ENCODE data around the gene NR1D1. TPM values are rescaled to one million over a fixed set of nuclear protein-coding genes. Genes with fewer than 3 reads are reported as not detected.

The NR1D1 gene
- total RNA-seq, 4 donors from 2014 or later, result 62.1 to 184 (median 96.0) TPM

DNA sequence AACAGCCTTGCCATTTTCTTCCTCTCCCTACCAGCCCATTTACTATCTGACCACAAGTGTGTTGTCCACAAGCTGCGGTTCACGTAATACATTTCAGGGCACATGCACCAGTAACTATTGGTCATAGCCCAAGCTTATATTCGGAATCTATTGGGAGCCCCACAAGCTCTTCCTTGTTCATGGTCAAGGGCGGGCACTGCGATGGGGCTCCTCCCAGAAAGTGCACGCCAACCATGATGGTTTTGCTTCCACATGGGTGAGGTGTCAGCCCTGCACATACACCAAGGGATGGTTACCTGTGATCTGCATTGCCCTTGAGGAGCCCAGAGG, 25.6 kb downstream of the NR1D1 start:
- peaks cover 70% of the 10 kb centered on the region for H3K4me1 ChIP-seq
- TF ChIP-seq EP300 (IDR thresholded peaks at IDR 0.05) (no peak), POLR2A (IDR thresholded peaks at IDR 0.05) (no peak), POLR2AphosphoS5 (IDR thresholded peaks at IDR 0.05) (no peak)
- TF ChIP-seq, protein P1, sequence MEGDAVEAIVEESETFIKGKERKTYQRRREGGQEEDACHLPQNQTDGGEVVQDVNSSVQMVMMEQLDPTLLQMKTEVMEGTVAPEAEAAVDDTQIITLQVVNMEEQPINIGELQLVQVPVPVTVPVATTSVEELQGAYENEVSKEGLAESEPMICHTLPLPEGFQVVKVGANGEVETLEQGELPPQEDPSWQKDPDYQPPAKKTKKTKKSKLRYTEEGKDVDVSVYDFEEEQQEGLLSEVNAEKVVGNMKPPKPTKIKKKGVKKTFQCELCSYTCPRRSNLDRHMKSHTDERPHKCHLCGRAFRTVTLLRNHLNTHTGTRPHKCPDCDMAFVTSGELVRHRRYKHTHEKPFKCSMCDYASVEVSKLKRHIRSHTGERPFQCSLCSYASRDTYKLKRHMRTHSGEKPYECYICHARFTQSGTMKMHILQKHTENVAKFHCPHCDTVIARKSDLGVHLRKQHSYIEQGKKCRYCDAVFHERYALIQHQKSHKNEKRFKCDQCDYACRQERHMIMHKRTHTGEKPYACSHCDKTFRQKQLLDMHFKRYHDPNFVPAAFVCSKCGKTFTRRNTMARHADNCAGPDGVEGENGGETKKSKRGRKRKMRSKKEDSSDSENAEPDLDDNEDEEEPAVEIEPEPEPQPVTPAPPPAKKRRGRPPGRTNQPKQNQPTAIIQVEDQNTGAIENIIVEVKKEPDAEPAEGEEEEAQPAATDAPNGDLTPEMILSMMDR (IDR thresholded peaks at IDR 0.05), result no peak
- H3K9me3 ChIP-seq, result no peaks in the 10 kb centered on the region
- no peak for DNase-seq (ENCODE audit: low spot score in 2 of 2)
- H3K36me3 ChIP-seq, result peaks cover 38% of the 10 kb centered on the region
- no peaks in the 10 kb centered on the region for H3K27me3 ChIP-seq
- no peak overlapping the region for H3K4me3 ChIP-seq
- peak overlapping the region; percentile 91 for H3K27ac ChIP-seq
- 27% methylated on average over 6 of the region's 6 CpGs for WGBS

DNA sequence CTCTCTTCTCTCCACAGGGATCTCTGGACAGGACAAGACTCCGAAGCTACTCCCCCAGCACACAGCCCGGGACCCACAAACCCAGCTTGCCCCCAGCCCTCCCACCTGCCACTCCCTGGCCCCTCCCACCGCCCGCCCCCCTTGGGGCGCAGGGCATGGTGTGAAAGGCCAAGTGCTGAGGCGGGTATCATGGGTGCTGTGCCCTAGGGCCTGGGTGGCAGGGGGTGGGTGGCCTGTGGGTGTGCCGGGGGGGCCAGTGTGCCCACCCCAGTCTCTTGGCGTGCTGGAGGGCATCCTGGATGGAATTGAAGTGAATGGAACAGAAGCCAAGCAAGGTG, 26.2 kb downstream of the NR1D1 start:
- no peak for TF ChIP-seq EP300 (IDR thresholded peaks at IDR 0.05)
- TF ChIP-seq POLR2AphosphoS5 (IDR thresholded peaks at IDR 0.05), result no peak
- TF ChIP-seq, protein P1 (IDR thresholded peaks at IDR 0.05), result no peak
- TF ChIP-seq POLR2A (IDR thresholded peaks at IDR 0.05), result no peak
- WGBS, result 54% methylated on average over 6 of the region's 8 CpGs
- Histone ChIP-seq H3K4me3 (no peak overlapping the region), H3K27ac (peak overlapping the region; percentile 91), H3K36me3 (peaks cover 31% of the 10 kb centered on the region), H3K4me1 (peaks cover 77% of the 10 kb centered on the region), H3K27me3 (no peaks in the 10 kb centered on the region), H3K9me3 (no peaks in the 10 kb centered on the region)
- DNase-seq (ENCODE audit: low spot score in 2 of 2), result no peak

DNA sequence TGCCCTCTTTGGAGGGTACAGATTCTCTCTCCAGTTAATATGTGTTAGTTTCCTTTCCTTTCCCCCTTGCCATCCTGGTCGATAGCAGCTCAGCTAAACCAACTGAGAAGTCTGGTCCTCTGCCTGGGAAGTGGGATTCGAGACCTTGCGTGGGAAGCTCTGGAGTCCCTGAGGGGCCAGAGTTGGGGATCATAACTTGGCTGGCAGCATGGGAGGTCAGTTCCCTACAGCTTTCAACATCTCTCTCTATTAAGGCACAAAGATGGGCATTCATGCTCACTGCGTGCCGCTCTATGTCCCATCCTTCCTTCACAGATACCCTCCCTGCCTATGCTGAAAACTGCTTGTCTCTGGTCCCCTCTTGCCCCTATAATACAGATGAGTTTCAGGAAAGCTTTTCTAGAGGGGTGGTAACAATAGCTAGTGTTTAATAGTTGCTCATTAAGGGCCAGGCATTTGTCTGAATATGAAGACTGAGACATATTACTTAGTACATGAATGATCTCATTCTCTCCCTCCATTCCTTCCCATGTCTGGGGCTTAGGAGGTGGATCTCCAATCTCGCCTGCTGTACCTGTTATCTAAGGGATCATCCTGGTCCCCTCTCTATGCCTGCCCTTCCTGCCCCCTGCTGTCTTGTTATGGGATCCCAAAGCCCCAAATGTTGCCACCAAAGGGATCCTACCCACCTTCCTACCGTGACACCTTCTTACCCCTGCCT, 26.8 kb downstream of the NR1D1 start:
- Histone ChIP-seq H3K36me3 (peaks cover 26% of the 10 kb centered on the region), H3K4me1 (peaks cover 83% of the 10 kb centered on the region), H3K4me3 (no peak overlapping the region), H3K9me3 (no peaks in the 10 kb centered on the region), H3K27me3 (no peaks in the 10 kb centered on the region), H3K27ac (peak overlapping the region; percentile 91)
- TF ChIP-seq POLR2AphosphoS5 (IDR thresholded peaks at IDR 0.05) (no peak), EP300 (IDR thresholded peaks at IDR 0.05) (no peak), POLR2A (IDR thresholded peaks at IDR 0.05) (no peak)
- TF ChIP-seq, protein P1 (IDR thresholded peaks at IDR 0.05), result no peak
- 85% methylated on average over 7 of the region's 7 CpGs for WGBS
- DNase-seq (ENCODE audit: low spot score in 2 of 2), result no peak

DNA sequence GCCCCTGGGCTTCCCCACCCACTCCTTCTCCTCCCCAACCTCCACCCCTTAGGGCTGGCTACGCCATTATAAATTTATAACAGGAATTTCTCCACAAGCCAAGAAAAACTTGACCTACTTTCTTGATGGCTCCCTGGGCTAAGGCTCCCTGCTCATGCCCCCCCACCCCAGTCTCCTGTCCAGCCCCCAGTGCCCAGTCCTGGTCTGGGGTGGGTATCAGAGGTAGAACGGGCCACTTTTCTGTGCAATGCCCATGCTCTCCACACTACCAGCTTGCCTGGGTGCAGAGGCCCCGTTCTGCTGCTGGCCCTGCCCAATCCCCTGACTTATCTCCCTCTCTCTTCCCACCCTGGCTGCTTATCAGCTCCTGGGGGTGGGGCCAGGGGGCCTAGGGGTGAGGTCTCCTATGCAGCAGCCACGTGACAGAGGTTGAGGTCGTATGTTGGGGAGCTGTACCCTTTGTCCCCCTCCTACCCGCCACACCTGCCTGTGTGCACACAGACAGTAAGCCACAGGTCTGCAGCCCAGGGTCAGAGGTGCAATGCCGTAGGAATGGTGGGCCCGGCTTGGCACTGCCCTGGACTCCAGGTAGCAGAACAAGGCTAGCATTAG, 27.5 kb downstream of the NR1D1 start:
- peak overlapping the region; percentile 31 for H3K4me3 ChIP-seq
- WGBS, result 28% methylated on average over 4 of the region's 8 CpGs

More for the DNA sequence above, 27.5 kb downstream of the NR1D1 start:
- DNase-seq (ENCODE audit: low spot score in 2 of 2), result no peak
- Histone ChIP-seq H3K27me3 (no peaks in the 10 kb centered on the region), H3K27ac (peak overlapping the region; percentile 91), H3K9me3 (no peaks in the 10 kb centered on the region), H3K4me1 (peaks cover 90% of the 10 kb centered on the region), H3K36me3 (peaks cover 18% of the 10 kb centered on the region)
- no peak for TF ChIP-seq POLR2A (IDR thresholded peaks at IDR 0.05)
- TF ChIP-seq, protein P1 (IDR thresholded peaks at IDR 0.05), result no peak
- TF ChIP-seq POLR2AphosphoS5 (IDR thresholded peaks at IDR 0.05), result no peak
- TF ChIP-seq EP300 (IDR thresholded peaks at IDR 0.05), result no peak

Data from suprapubic skin (tissue), 4 donors.